Non-pigmented ciliary epithelial cell (primary cell): ENCODE results near the gene BACE2.

ENCODE experiments used
- DNase-seq: peaks from one replicate; pipeline ENCODE4 v3.0.0-alpha.2; 2010; ENCODE audit warnings: low read depth

BACE2 gene

GRCh38 chr21:41167348-41168342, at the start of gene BACE2:
TSS of gene BACE2 (plus strand) at chr21:41168160. CDS start at chr21:41168264, 104 bp downstream.
- DNase-seq, result no peak

GRCh38 chr21:41119901-41120300, 48.1 kb upstream of the BACE2 start:
- no peak for DNase-seq

GRCh38 chr21:41120997-41121396, 47.0 kb upstream of the BACE2 start:
- no peak for DNase-seq

- peak; percentile 42 for DNase-seq
Observed at GRCh38 chr21:41121785-41122415, 46.1 kb upstream of the BACE2 start.

- DNase-seq, result no peak
Observed at GRCh38 chr21:41124641-41125201, 43.2 kb upstream of the BACE2 start.

GRCh38 chr21:41128981-41129380, 39.0 kb upstream of the BACE2 start:
- DNase-seq, result no peak

GRCh38 chr21:41130883-41131282, 37.1 kb upstream of the BACE2 start:
- no peak for DNase-seq

- no peak for DNase-seq
Observed at GRCh38 chr21:41133874-41134522, 34.0 kb upstream of the BACE2 start.

- DNase-seq, result no peak
Observed at GRCh38 chr21:41135746-41136145, 32.2 kb upstream of the BACE2 start.

- DNase-seq, result no peak
Observed at GRCh38 chr21:41136286-41136685, 31.7 kb upstream of the BACE2 start.

- DNase-seq, result no peak
Observed at GRCh38 chr21:41137401-41137800, 30.6 kb upstream of the BACE2 start.

- DNase-seq, result no peak
Observed at GRCh38 chr21:41137889-41138288, 30.1 kb upstream of the BACE2 start.

GRCh38 chr21:41138711-41139110, 29.2 kb upstream of the BACE2 start:
- DNase-seq, result no peak

GRCh38 chr21:41139275-41139674, 28.7 kb upstream of the BACE2 start:
- no peak for DNase-seq

- DNase-seq, result no peak
Observed at GRCh38 chr21:41139951-41140350, 28.0 kb upstream of the BACE2 start.

- DNase-seq, result no peak
Observed at GRCh38 chr21:41141031-41141457, 26.9 kb upstream of the BACE2 start.

- DNase-seq, result peak; percentile 43
Observed at GRCh38 chr21:41142051-41142795, 25.7 kb upstream of the BACE2 start.

- DNase-seq, result no peak
Observed at GRCh38 chr21:41143596-41144325, 24.2 kb upstream of the BACE2 start.

- DNase-seq, result no peak
Observed at GRCh38 chr21:41147096-41147978, 20.6 kb upstream of the BACE2 start.

- no peak for DNase-seq
Observed at GRCh38 chr21:41147979-41148355, 20.0 kb upstream of the BACE2 start.
